Fibroblast of the aortic adventitia (primary cell): ENCODE measurements around the gene TBL2. TPM values are rescaled to one million over a fixed set of nuclear protein-coding genes. Genes with fewer than 3 reads are reported as not detected.

Experiments
- DNase-seq: peaks from one replicate; pipeline ENCODE4 v3.0.0-alpha.2; 2010; ENCODE audit warnings: low read depth
- H3K4me3 ChIP-seq: 2 replicates; pipeline ENCODE4 v1.5.1; 2011; ENCODE audit warnings: low read depth, mild to moderate bottlenecking, control low read depth, low read length, moderate library complexity
- total RNA-seq: library from RNA; depleted of rRNA; stranded (reverse); fragments of >200 nt; gene quantifications from 2 replicates; pipeline ENCODE4 v1.2.3, GENCODE V29; 2012; ENCODE audit warnings: low replicate concordance
- TF ChIP-seq, protein P1 (sequence below): IDR thresholded peaks from 2 replicates; pipeline ENCODE4 v1.5.1; 2011; ENCODE audit warnings: mild to moderate bottlenecking, low read length, control low read depth, inconsistent platforms; ENCODE audit not compliant: insufficient read depth

The TBL2 gene
- total RNA-seq, 1 donor = 44.6 TPM

DNA sequence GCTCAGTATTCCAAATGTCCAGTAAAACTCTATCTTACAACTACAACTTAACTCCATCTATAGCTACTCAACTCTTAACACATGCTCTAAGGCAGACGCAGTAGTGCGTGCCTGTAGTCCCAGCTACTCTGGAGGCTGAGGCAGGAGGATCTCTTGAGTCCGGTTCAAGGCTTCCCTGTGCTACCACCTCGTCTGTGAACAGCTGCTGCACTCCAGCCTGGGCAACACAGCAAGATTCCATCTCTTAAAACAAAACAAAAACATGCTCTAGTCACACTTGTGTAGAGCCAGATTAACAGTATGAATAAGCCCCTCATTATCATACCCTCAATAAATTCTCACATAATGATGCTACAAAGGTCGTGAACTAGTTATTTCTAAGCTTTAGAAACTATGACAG is 59.9 kb downstream of the TBL2 start:
- no peak for DNase-seq
- H3K4me3 ChIP-seq = no peak overlapping the region
- TF ChIP-seq, protein P1, sequence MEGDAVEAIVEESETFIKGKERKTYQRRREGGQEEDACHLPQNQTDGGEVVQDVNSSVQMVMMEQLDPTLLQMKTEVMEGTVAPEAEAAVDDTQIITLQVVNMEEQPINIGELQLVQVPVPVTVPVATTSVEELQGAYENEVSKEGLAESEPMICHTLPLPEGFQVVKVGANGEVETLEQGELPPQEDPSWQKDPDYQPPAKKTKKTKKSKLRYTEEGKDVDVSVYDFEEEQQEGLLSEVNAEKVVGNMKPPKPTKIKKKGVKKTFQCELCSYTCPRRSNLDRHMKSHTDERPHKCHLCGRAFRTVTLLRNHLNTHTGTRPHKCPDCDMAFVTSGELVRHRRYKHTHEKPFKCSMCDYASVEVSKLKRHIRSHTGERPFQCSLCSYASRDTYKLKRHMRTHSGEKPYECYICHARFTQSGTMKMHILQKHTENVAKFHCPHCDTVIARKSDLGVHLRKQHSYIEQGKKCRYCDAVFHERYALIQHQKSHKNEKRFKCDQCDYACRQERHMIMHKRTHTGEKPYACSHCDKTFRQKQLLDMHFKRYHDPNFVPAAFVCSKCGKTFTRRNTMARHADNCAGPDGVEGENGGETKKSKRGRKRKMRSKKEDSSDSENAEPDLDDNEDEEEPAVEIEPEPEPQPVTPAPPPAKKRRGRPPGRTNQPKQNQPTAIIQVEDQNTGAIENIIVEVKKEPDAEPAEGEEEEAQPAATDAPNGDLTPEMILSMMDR = no peak

Other genes with a start within 250 kb of the TBL2 start
- 0.25 and 0.27 TPM in 2 replicates for gene FZD9, start 144.8 kb downstream of the TBL2 start, total RNA-seq
- gene BAZ1B, start 56.3 kb downstream of the TBL2 start, total RNA-seq = 75.6 and 175 TPM in 2 replicates
- gene BCL7B, start 20.9 kb downstream of the TBL2 start, total RNA-seq = 23.4 and 34.2 TPM in 2 replicates
- gene MLXIPL, start 45.9 kb upstream of the TBL2 start, total RNA-seq = 0.72 and 2.0 TPM in 2 replicates
- 1.9 and 31.2 TPM in 2 replicates for gene VPS37D, start 89.3 kb upstream of the TBL2 start, total RNA-seq
- gene DNAJC30, start 104.9 kb upstream of the TBL2 start, total RNA-seq = 1.9 and 3.4 TPM in 2 replicates
- gene BUD23, start 105.0 kb upstream of the TBL2 start, total RNA-seq = 28.6 and 69.4 TPM in 2 replicates
- gene STX1A, start 141.1 kb upstream of the TBL2 start, total RNA-seq = 3.6 and 27.9 TPM in 2 replicates
- 5.0 and 14.8 TPM in 2 replicates for gene ABHD11, start 160.2 kb upstream of the TBL2 start, total RNA-seq
- not detected in 2 replicates for gene CLDN3, start 191.7 kb upstream of the TBL2 start, total RNA-seq